Epithelial cell of proximal tubule (primary cell): Measurements from ENCODE around the gene HLF. TPM values are rescaled to one million over a fixed set of nuclear protein-coding genes. Genes with fewer than 3 reads are reported as not detected.

Experiments
- DNase-seq: peaks from one replicate; pipeline ENCODE4 v3.0.0-alpha.2; 2011; ENCODE audit warnings: low read depth
- H3K4me3 ChIP-seq: 2 replicates; pipeline ENCODE4 v1.5.1; 2011; ENCODE audit warnings: low read depth, mild to moderate bottlenecking, low read length
- total RNA-seq: library from RNA; depleted of rRNA; stranded (reverse); fragments of >200 nt; gene quantifications from 2 replicates; pipeline ENCODE4 v1.2.3, GENCODE V29; 2015
- TF ChIP-seq, protein P1 (sequence below): conservative IDR thresholded peaks from 2 replicates; pipeline ENCODE4 v1.5.1; 2012; ENCODE audit warnings: low read depth, mild to moderate bottlenecking, low read length

The HLF gene
- total RNA-seq, 1 donor from 2014 or later = 0.75 TPM

GRCh38 chr17:55341432-55341831 lies 76.7 kb downstream of the HLF start:
- TF ChIP-seq, protein P1, sequence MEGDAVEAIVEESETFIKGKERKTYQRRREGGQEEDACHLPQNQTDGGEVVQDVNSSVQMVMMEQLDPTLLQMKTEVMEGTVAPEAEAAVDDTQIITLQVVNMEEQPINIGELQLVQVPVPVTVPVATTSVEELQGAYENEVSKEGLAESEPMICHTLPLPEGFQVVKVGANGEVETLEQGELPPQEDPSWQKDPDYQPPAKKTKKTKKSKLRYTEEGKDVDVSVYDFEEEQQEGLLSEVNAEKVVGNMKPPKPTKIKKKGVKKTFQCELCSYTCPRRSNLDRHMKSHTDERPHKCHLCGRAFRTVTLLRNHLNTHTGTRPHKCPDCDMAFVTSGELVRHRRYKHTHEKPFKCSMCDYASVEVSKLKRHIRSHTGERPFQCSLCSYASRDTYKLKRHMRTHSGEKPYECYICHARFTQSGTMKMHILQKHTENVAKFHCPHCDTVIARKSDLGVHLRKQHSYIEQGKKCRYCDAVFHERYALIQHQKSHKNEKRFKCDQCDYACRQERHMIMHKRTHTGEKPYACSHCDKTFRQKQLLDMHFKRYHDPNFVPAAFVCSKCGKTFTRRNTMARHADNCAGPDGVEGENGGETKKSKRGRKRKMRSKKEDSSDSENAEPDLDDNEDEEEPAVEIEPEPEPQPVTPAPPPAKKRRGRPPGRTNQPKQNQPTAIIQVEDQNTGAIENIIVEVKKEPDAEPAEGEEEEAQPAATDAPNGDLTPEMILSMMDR = no peak
- no peak for DNase-seq
- no peak overlapping the region for H3K4me3 ChIP-seq

- TF ChIP-seq, protein P1 = no peak
- no peak for DNase-seq
- H3K4me3 ChIP-seq = no peak overlapping the region
These were observed 78.2 kb downstream of the HLF start for GRCh38 chr17:55342800-55343585.

DNA sequence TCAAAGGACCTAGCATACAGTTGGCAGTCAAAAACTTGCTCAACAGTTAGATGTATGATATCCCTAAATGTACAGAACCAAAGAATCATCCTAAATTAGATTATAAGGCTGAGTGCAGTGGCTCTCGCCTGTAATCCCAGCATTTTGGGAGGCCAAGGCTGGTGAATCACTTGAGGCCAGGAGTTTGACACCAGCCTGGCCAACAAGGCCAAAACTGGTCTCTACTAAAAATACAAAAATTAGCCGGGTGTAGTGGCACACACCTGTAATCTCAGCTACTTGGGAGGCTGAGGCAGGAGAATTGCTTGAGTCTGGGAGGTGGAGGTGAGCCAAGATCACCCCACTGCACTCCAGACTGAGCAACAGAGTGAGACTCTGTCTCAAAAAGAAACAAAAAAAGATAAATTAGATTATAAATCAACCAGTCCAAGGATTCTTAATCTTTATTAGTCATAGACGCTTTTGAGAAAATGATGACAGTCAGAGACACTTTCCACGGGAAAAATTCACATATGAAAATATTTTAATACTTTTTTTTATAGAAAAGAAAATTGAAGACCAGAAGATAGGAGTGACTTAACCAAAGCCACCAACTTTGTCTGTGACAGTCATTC lies 79.2 kb downstream of the HLF start:
- DNase-seq = no peak
- H3K4me3 ChIP-seq = no peak overlapping the region
- TF ChIP-seq, protein P1 = no peak

DNA sequence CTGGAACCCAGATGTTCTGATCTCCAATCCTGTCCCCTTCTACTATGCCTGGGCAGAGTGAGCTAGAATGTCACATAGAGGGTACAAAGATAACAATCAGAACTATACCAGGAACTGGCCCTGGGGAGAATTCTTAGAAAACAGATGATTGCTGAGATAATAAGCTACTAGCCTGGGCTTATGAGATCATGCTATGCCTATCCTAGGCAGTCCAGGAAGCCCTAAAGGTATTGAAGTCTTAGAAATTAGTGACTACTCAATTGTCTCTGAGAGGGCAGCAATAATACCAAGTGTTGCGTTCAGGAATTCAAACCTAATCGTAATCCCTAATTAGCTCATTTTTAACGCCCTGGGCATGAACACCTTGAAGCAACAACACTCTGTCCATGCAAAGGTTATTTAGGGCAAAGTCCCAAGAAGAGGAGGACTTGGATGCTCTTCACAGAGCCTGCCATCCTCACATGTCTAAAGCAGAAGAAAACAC lies 79.8 kb downstream of the HLF start:
- no peak overlapping the region for H3K4me3 ChIP-seq
- TF ChIP-seq, protein P1 = no peak
- DNase-seq = no peak

GRCh38 chr17:55345132-55345531 lies 80.4 kb downstream of the HLF start:
- TF ChIP-seq, protein P1 = no peak
- H3K4me3 ChIP-seq = no peak overlapping the region

DNA sequence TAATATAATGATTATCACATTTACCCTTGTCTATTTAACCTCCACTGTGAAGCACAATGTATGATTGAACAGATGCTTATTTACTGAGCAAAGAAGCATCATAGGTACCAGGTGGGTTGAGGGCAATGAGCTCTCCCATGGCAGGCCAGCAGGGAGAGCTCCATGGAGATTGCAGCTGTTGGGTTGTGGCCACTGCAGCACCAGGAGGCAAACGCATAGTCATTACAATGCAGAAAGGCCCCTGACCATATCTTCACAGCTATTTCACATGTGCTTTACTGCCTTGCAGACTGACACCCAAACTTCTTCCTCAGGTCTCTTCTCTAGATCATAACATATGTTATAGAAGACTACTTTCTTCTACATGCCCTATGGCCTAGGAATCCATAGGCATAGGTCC lies 81.9 kb downstream of the HLF start:
- no peak overlapping the region for H3K4me3 ChIP-seq
- TF ChIP-seq, protein P1 = no peak
- no peak for DNase-seq

More at GRCh38 chr17:55345132-55345531, 80.4 kb downstream of the HLF start:
- DNase-seq = no peak
